ENCODE data around the gene FHIP1B. TPM values are rescaled to one million over a fixed set of nuclear protein-coding genes. Genes with fewer than 3 reads are reported as not detected.

Gene FHIP1B
- total RNA-seq, 1 experiment from 2014 or later, result 32.1 TPM

- TF ChIP-seq REST (IDR thresholded peaks at IDR 0.05; ENCODE audit: low read depth), result no peak
- no peak for TF ChIP-seq ZFX (IDR thresholded peaks at IDR 0.05)
- TF ChIP-seq POLR2AphosphoS5 (IDR thresholded peaks at IDR 0.05; ENCODE audit: low read depth, low read length), result no peak
Measured at GRCh38 chr11:6201481-6201880, 33.0 kb downstream of the FHIP1B start (continued).

- H3K9me3 ChIP-seq (ENCODE audit: control insufficient read depth in 1 of 2, insufficient read depth in 1 of 2, low read depth in 1 of 2, low read length in 2 of 2), result no peaks in the 10 kb centered on the region
- H3K36me3 ChIP-seq (ENCODE audit: control insufficient read depth in 1 of 2, insufficient read depth in 2 of 2, low read length in 2 of 2), result no peaks in the 10 kb centered on the region
- no peak overlapping the region for H3K4me3 ChIP-seq (replicated peaks in 1 of 2; ENCODE audit: low read depth in 1 of 2, low read length in 2 of 2)
- no peaks in the 10 kb centered on the region for H4K20me1 ChIP-seq (ENCODE audit: insufficient read depth)
- H3K9me2 ChIP-seq (ENCODE audit: insufficient read depth), result no peaks in the 10 kb centered on the region
- H3K27ac ChIP-seq (ENCODE audit: low read depth, low read length), result no peak overlapping the region
- TF ChIP-seq ZBTB33 (IDR thresholded peaks at IDR 0.05; ENCODE audit: extremely low read depth, insufficient replicate concordance, low read length), result no peak
- no peak for TF ChIP-seq ZNF274 (IDR thresholded peaks at IDR 0.05; ENCODE audit: low read depth, low read length)
- TF ChIP-seq TCF7L2 (IDR thresholded peaks at IDR 0.05; ENCODE audit: borderline replicate concordance, extremely low read depth, insufficient read depth, insufficient read length), result no peak
- no peak for TF ChIP-seq SIN3A (IDR thresholded peaks at IDR 0.05; ENCODE audit: low read depth)
- TF ChIP-seq EZH2phosphoT487 (IDR thresholded peaks at IDR 0.05; ENCODE audit: borderline replicate concordance), result no peak
- TF ChIP-seq ELF1 (IDR thresholded peaks at IDR 0.05; ENCODE audit: borderline replicate concordance, low read depth), result no peak
- no peak for TF ChIP-seq SP1 (IDR thresholded peaks at IDR 0.05; ENCODE audit: low read depth)
- TF ChIP-seq CTCF (IDR thresholded peaks at IDR 0.05 in 2 of 3, conservative IDR thresholded peaks at IDR 0.05 in 1 of 3; ENCODE audit: borderline replicate concordance in 1 of 3, insufficient read depth in 1 of 3, low read depth in 2 of 3, low read length in 2 of 3), result no peak
- intact Hi-C loops (cut with micrococcal nuclease), result no loop called here
- ChIA-PET CTCF (no interaction called here), RAD21 (ENCODE audit: low non-redundant PET in 1 of 2, low total read pairs in 2 of 2, uncharacterized antibody in 2 of 2, unreplicated experiment in 2 of 2) (no interaction called here), POLR2A (no interaction called here)
- ATAC-seq (no peak), DNase-seq (ENCODE audit: low read depth, low spot score) (no peak)
- BruUV-seq (replicated peaks), result no TSS peak
- H3K27me3 ChIP-seq (ENCODE audit: insufficient read depth, low read length), result peaks cover 17% of the 10 kb centered on the region; the same call in 1 of the 2 replicates
- no peak overlapping the region for H3K9ac ChIP-seq (ENCODE audit: low read length)
- H3K4me2 ChIP-seq (ENCODE audit: low read length), result no peak overlapping the region
- no peak overlapping the region for H2AFZ ChIP-seq (ENCODE audit: low read depth, low read length, poor library complexity, severe bottlenecking)
- H3K79me2 ChIP-seq (ENCODE audit: insufficient read depth, low read length), result no peaks in the 10 kb centered on the region
- H3K4me1 ChIP-seq (ENCODE audit: control insufficient read depth in 1 of 2, insufficient read depth in 2 of 2, low read length in 2 of 2), result no peaks in the 10 kb centered on the region
Measured at GRCh38 chr11:6200975-6201374, 33.5 kb downstream of the FHIP1B start.

Measured in HCT116 (cell line).